Ascending aorta (tissue), 2 donors: Measurements from ENCODE around the gene APLNR. TPM values are rescaled to one million over a fixed set of nuclear protein-coding genes. Genes with fewer than 3 reads are reported as not detected.
"Not testable (repeated sequence)": the region's sequence is repeated elsewhere in the genome, so short reads cannot be mapped to it uniquely, and the experiment has no call there.

ENCODE experiments used
- DNase-seq, 2 donors: peaks; one replicate each; pipeline ENCODE4 v3.0.0-alpha.2; 2019; ENCODE audit warnings: low spot score in 2 of 2
- H3K27ac ChIP-seq, 2 donors: fragments of 200-600 bp; sonication (generic); one replicate each; pipeline ENCODE4 v1.5.1; 2016 to 2017; ENCODE audit warnings: mild to moderate bottlenecking in 1 of 2
- H3K27me3 ChIP-seq: fragments of 200-600 bp; sonication (generic); one replicate; pipeline ENCODE4 v1.5.1; 2017
- H3K36me3 ChIP-seq, 2 donors: fragments of 200-600 bp; sonication (generic); one replicate each; pipeline ENCODE4 v1.5.1; 2016
- H3K4me1 ChIP-seq, 2 donors: fragments of 200-600 bp; sonication (generic); one replicate each; pipeline ENCODE4 v1.5.1; 2016 to 2017; ENCODE audit warnings: mild to moderate bottlenecking in 1 of 2
- H3K4me3 ChIP-seq, 2 donors: fragments of 200-600 bp; sonication (generic); one replicate each; pipeline ENCODE4 v1.5.1; 2016 to 2017; ENCODE audit warnings: mild to moderate bottlenecking in 1 of 2
- H3K9me3 ChIP-seq, 2 donors: fragments of 200-600 bp; sonication (generic); one replicate each; pipeline ENCODE4 v1.5.1; 2016
- CTCF ChIP-seq, 3 experiments: fragments of 200-600 bp in 2 of 3; fragments of 450-650 bp in 1 of 3; sonication (generic) in 2 of 3; IDR thresholded peaks; one replicate each; pipeline ENCODE4 v1.5.1; 2016 to 2019; ENCODE audit warnings: antibody characterized with exemption in 3 of 3, mild to moderate bottlenecking in 1 of 3, moderate library complexity in 1 of 3
- intact Hi-C: fragments of 100-400 bp; cut with DNase I; formaldehyde crosslinking; loops from one replicate; pipeline ENCODE4 v1.15.1; 2023
- total RNA-seq: library from RNA; depleted of rRNA; stranded (reverse); fragments of >200 nt; gene quantifications from one replicate; pipeline ENCODE4 v1.1.0, GENCODE V29; 2016

Gene APLNR
- 15.1 TPM for total RNA-seq

DNA sequence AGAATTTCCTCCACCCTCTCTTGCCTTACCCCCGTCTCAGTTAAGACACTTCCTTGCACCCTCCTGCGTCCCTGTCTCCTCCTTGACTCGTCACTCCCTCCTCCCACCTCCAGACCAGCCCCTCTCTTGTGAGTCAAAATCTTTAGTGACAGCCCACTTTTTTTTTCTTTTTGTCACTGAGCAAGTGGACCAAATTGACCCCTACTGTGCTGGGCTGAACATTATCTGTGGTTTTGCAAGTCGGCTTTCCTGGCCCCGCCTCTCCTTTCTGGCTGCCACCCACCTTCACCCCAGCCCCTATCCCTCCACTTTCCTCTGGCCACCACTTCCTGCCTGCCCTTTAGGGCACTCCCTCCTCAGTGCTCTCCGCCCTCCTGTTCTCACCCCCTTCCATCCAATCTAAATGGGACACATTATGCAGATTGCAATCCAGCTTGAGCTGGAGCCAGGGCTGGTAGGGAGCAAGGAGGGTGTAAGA lies at the start of gene APLNR:
TSS of gene APLNR (minus strand) at position 47 of the 478 bp plus-strand sequence. CDS start 246 bp downstream, outside the sequence.
- H3K9me3 ChIP-seq = no peaks in the 10 kb centered on the region
- no peak within 1 kb of the TSS for H3K4me3 ChIP-seq
- no peak for TF ChIP-seq CTCF (IDR thresholded peaks at IDR 0.05)
- no peak within 1 kb of the TSS for H3K27ac ChIP-seq
- no peaks in the 10 kb centered on the region for H3K27me3 ChIP-seq
- no peaks in the 10 kb centered on the region for H3K36me3 ChIP-seq
- no peaks in the 10 kb centered on the region for H3K4me1 ChIP-seq
- no peak for DNase-seq
- intact Hi-C loops = no loop called here

DNA sequence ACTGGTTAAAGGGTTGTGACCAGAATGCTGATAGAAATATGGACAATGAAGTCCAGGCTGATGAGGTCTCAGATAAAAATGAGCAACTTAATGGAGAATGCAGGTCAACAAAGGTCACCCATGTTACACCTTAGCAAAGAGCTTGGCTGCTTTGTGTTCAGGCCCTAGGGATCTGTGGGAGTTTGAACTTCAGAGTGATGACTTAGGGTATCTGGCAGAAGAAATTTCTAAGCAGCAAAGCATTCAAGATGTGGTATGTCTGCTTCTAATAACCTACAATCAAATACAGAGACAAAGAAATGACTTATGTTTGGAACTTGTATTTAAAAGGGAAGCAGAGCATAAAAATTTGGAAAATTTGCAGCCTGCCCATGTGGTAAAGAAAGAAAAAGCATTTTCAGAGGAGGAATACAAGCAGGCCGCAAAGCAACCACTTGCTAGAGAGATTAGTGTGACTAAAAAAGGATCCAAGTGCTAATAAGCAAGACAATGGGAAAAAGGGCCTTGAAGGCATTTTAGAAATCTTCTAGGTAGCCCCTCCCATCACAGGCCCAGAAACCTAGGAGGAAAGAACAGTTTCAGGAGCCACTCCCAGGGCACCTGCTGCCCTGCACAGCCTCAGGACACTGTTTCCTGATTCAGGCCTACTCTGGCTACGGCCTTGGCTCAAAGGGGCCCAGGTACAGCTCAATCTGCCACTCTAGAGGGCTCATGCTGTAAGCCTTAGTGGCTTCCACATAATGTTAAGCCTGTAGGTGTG lies 46.4 kb upstream of the APLNR start:
- H3K4me3 ChIP-seq = no peak overlapping the region
- TF ChIP-seq CTCF (IDR thresholded peaks at IDR 0.05) = no peak
- no peaks in the 10 kb centered on the region for H3K36me3 ChIP-seq
- H3K27me3 ChIP-seq = no peaks in the 10 kb centered on the region
- H3K27ac ChIP-seq = no peak overlapping the region
- no peaks in the 10 kb centered on the region for H3K9me3 ChIP-seq
- intact Hi-C loops = no loop called here
- H3K4me1 ChIP-seq = no peaks in the 10 kb centered on the region
- DNase-seq = no peak

- H3K36me3 ChIP-seq, H3K27me3 ChIP-seq, H3K9me3 ChIP-seq, H3K27ac ChIP-seq, H3K4me3 ChIP-seq, DNase-seq, intact Hi-C loops, H3K4me1 ChIP-seq: not testable (repeated sequence)
These were observed 44.5 kb upstream of the APLNR start for GRCh38 chr11:57281546-57281945.

GRCh38 chr11:57279116-57279515 lies 42.1 kb upstream of the APLNR start:
- no peaks in the 10 kb centered on the region for H3K27me3 ChIP-seq
- no peak overlapping the region for H3K4me3 ChIP-seq
- H3K4me1 ChIP-seq = no peaks in the 10 kb centered on the region
- no peak for DNase-seq
- no peaks in the 10 kb centered on the region for H3K36me3 ChIP-seq
- H3K27ac ChIP-seq = no peak overlapping the region
- intact Hi-C loops = no loop called here
- H3K9me3 ChIP-seq = no peaks in the 10 kb centered on the region
- no peak for TF ChIP-seq CTCF (IDR thresholded peaks at IDR 0.05)

DNA sequence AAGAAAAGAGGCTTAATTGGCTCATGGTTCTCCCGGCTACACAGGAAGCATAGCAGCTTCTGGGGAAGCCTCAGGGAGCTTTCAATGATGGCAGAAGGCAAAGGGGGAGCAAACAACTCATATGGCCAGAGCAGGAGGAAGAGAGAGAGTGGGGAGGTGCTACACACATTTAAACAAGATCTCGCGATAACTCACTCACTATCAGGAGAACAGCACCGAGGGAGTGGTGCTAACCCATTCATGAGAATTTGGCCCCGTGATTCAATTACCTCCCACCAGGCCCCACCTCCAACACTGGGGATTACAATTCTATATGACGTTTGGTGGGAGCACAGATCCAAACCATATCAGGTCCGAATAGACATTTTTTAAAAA lies 41.7 kb upstream of the APLNR start:
- peaks cover 0 to under 1% of the 10 kb centered on the region in 2 donors for H3K9me3 ChIP-seq
- no peaks in the 10 kb centered on the region for H3K4me1 ChIP-seq
- H3K27me3 ChIP-seq = no peaks in the 10 kb centered on the region
- no peak overlapping the region for H3K4me3 ChIP-seq
- intact Hi-C loops = loop anchor here (1.0 kb wide), 1 partner anchor 437 kb away; no protein-coding TSS in a partner anchor
- DNase-seq = no peak
- no peak overlapping the region for H3K27ac ChIP-seq
- no peaks in the 10 kb centered on the region for H3K36me3 ChIP-seq
- TF ChIP-seq CTCF (IDR thresholded peaks at IDR 0.05) = no peak

DNA sequence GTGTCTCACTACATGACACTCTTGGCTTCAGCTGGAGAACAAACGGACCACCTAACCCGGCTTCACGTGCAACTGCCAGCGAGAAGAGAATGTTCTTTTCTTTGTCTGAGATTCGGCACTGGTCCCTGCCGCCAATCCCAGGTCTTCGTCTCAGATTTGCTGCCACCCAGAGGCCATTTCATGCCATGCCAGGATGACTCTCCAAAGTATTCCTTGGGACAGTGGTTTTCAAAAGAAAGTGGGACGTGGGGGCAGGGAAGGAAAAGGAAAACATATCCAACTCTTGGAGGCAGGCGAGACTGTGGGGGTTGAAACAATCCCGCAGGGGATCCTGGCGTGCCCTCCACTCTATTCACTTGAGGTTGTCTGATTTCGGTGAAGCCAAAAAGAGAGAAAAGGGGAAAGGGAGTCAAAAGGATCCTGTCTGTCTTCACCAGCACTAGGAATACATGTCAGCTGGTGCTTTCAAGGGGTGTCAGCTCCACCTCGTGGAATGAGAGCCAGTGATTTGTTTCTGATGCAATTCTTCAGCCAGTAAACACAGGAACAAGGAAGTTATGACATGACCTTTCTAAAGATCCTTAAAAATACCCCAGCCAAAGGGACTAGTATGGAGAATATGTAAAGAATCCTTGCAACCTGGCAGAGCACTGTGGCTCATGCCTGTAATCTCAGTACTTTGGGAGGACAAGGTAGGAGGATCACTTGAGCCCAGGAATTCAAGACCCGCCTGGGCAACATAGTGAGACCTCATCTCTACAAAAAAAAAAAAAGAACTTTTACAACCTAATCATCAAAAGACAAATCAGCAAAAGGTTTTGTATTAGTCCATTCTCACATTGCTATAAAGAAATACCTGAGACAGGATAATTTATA lies 41.0 kb upstream of the APLNR start:
- DNase-seq = peak in 1 of 2 donors; percentile 81
- intact Hi-C loops = loop anchor here (1.0 kb wide), 1 partner anchor 437 kb away; no protein-coding TSS in a partner anchor
- peak; percentile 52 to 75 (median 75) for TF ChIP-seq CTCF (IDR thresholded peaks at IDR 0.05)
- Histone ChIP-seq H3K9me3 (peaks cover 0 to 6% of the 10 kb centered on the region in 2 donors), H3K27ac (no peak overlapping the region), H3K27me3 (no peaks in the 10 kb centered on the region), H3K4me1 (no peaks in the 10 kb centered on the region), H3K4me3 (peak overlapping the region in 1 of 2 donors; percentile 16), H3K36me3 (no peaks in the 10 kb centered on the region)
